ENCODE measurements around the gene SLC12A8. TPM values are rescaled to one million over a fixed set of nuclear protein-coding genes. Genes with fewer than 3 reads are reported as not detected.

The SLC12A8 gene
- total and polyA plus RNA-seq, 9 of the 15 experiments (the other 6 are each of a cell fraction or from before 2014, with no cell fraction given): 0.04 to 0.33 (median 0.09) TPM; not detected in 4

- no peak for TF ChIP-seq ZNF551 (CRISPR knock-in tag; IDR thresholded peaks at IDR 0.05)
- TF ChIP-seq U2AF2 (optimal IDR thresholded peaks at IDR 0.05; ENCODE audit: low read depth, low read length): no peak
- TF ChIP-seq TFAP4 (CRISPR knock-in tag; IDR thresholded peaks at IDR 0.05; ENCODE audit: borderline replicate concordance): no peak
- TF ChIP-seq COPS2 (conservative IDR thresholded peaks at IDR 0.05): no peak
- TF ChIP-seq STAT6 (CRISPR knock-in tag; IDR thresholded peaks at IDR 0.05): no peak
- TF ChIP-seq NR2F6 (CRISPR knock-in tag; IDR thresholded peaks at IDR 0.05): no peak
- no peak for TF ChIP-seq ZNF444 (CRISPR knock-in tag; IDR thresholded peaks at IDR 0.05)
- no peak for TF ChIP-seq MBD2 (IDR thresholded peaks at IDR 0.05; ENCODE audit: borderline replicate concordance, low read depth)
- peak; percentile 22; the same call in 1 of the 2 replicates for TF ChIP-seq JUND (IDR thresholded peaks at IDR 0.05; ENCODE audit: borderline replicate concordance, low read depth, low read length)
- TF ChIP-seq JUND (tag; IDR thresholded peaks at IDR 0.05; ENCODE audit: borderline replicate concordance, low read depth, low read length): peak; percentile 50; the same call in 1 of the 3 replicates
- TF ChIP-seq CHAMP1 (IDR thresholded peaks at IDR 0.05): no peak
- TF ChIP-seq BMI1 (IDR thresholded peaks at IDR 0.05; ENCODE audit: low read length): no peak
- no peak for TF ChIP-seq EGR1 (conservative IDR thresholded peaks at IDR 0.05)
- no peak for TF ChIP-seq MITF (IDR thresholded peaks at IDR 0.05)
- no peak for TF ChIP-seq KDM2B (CRISPR knock-in tag; IDR thresholded peaks at IDR 0.05)
- TF ChIP-seq CXXC5 (CRISPR knock-in tag; IDR thresholded peaks at IDR 0.05): 0 out of 2 replicates have a peak, but pooled peaks have one; percentile 25
- no peak for TF ChIP-seq GTF2E2 (tag; IDR thresholded peaks at IDR 0.05)
- TF ChIP-seq ATF3 (IDR thresholded peaks at IDR 0.05): peak; percentile 85
- TF ChIP-seq ATF3 (CRISPR knock-in tag; conservative IDR thresholded peaks at IDR 0.05): no peak
- no peak for TF ChIP-seq TAF9B (IDR thresholded peaks at IDR 0.05; ENCODE audit: partially characterized antibody)
- no peak for TF ChIP-seq CREB1 (IDR thresholded peaks at IDR 0.05)
- no peak for TF ChIP-seq CREB1 (CRISPR knock-in tag; IDR thresholded peaks at IDR 0.05)
- no peak for TF ChIP-seq RBM34 (IDR thresholded peaks at IDR 0.05; ENCODE audit: borderline replicate concordance, insufficient read depth, low read length)
These were observed 86.7 kb downstream of the SLC12A8 start (continued) for GRCh38 chr3:125125821-125126245.
